Loucy (cell line): ENCODE results near the gene CCR5AS.

Experiments
- H2AFZ ChIP-seq: fragments of 200-600 bp; sonication (generic); 2 replicates; pipeline ENCODE4 v1.6.0; 2016; ENCODE audit warnings: antibody characterized with exemption, mild to moderate bottlenecking, low read length, moderate library complexity
- H3F3A ChIP-seq: fragments of 200-600 bp; 2 replicates; pipeline ENCODE4 v1.6.0; 2016; ENCODE audit warnings: antibody characterized with exemption, low read depth, mild to moderate bottlenecking
- H3K27me3 ChIP-seq: fragments of 200-600 bp; sonication (generic); 2 replicates; pipeline ENCODE4 v1.6.1; 2014; ENCODE audit warnings: low read length, mild to moderate bottlenecking; ENCODE audit not compliant: insufficient read depth, poor library complexity, severe bottlenecking
- H3K36me3 ChIP-seq: fragments of 200-600 bp; sonication (generic); 2 replicates; pipeline ENCODE4 v1.6.1; 2016; ENCODE audit warnings: low read length; ENCODE audit not compliant: insufficient read depth
- H3K4me1 ChIP-seq: fragments of 200-600 bp; sonication (generic); 2 replicates; pipeline ENCODE4 v1.5.1; 2014; ENCODE audit warnings: low read length, mild to moderate bottlenecking; ENCODE audit not compliant: insufficient read depth, poor library complexity, severe bottlenecking
- H3K4me2 ChIP-seq: fragments of 200-600 bp; sonication (generic); 2 replicates; pipeline ENCODE4 v1.6.0; 2014; ENCODE audit warnings: antibody characterized with exemption, low read length, low read depth, mild to moderate bottlenecking; ENCODE audit not compliant: poor library complexity, severe bottlenecking
- H3K4me3 ChIP-seq: fragments of 200-600 bp; sonication (generic); 2 replicates; pipeline ENCODE4 v1.5.1; 2014; ENCODE audit warnings: low read length, mild to moderate bottlenecking, mixed read lengths; ENCODE audit not compliant: poor library complexity, severe bottlenecking
- H3K79me2 ChIP-seq: fragments of 200-600 bp; sonication (generic); 2 replicates; pipeline ENCODE4 v1.6.1; 2014; ENCODE audit warnings: low read length; ENCODE audit not compliant: insufficient read depth
- H3K9ac ChIP-seq: fragments of 200-600 bp; sonication (generic); 2 replicates; pipeline ENCODE4 v1.6.0; 2014; ENCODE audit warnings: mild to moderate bottlenecking, low read depth, low read length, moderate library complexity; ENCODE audit not compliant: poor library complexity, severe bottlenecking
- H3K9me2 ChIP-seq: fragments of 200-600 bp; sonication (generic); replicated peaks from 2 replicates; pipeline ENCODE4 v1.6.1; 2016; ENCODE audit warnings: low read depth, low read length, mixed read lengths
- H3K9me3 ChIP-seq: fragments of 200-600 bp; sonication (generic); 2 replicates; pipeline ENCODE4 v1.6.1; 2014; ENCODE audit warnings: mild to moderate bottlenecking, antibody characterized with exemption, low read length, low read depth; ENCODE audit not compliant: insufficient read depth
- H4K20me1 ChIP-seq: fragments of 200-600 bp; sonication (generic); 2 replicates; pipeline ENCODE4 v1.6.0; 2014; ENCODE audit warnings: antibody characterized with exemption, low read length, mild to moderate bottlenecking; ENCODE audit not compliant: insufficient read depth, poor library complexity, severe bottlenecking
- CTCF ChIP-seq: fragments of 200-600 bp; sonication (generic); conservative IDR thresholded peaks from 2 replicates; pipeline ENCODE4 v1.5.1; 2014; ENCODE audit warnings: mild to moderate bottlenecking, antibody characterized with exemption, low read length
- EZH2phosphoT487 ChIP-seq: fragments of 200-600 bp; IDR thresholded peaks from 2 replicates; pipeline ENCODE4 v1.6.1; 2018; ENCODE audit warnings: antibody characterized with exemption, mild to moderate bottlenecking, moderate library complexity, borderline replicate concordance

Gene CCR5AS

GRCh38 chr3:46354984-46355383, 51.9 kb downstream of the CCR5AS start:
- Histone ChIP-seq H3K27me3 (peaks cover 29% of the 10 kb centered on the region), H3K36me3 (no peaks in the 10 kb centered on the region), H3K4me3 (no peak overlapping the region), H2AFZ (no peak overlapping the region), H3K9ac (no peak overlapping the region), H3K9me3 (no peaks in the 10 kb centered on the region), H4K20me1 (no peaks in the 10 kb centered on the region), H3K79me2 (no peaks in the 10 kb centered on the region), H3F3A (no peaks in the 10 kb centered on the region), H3K9me2 (no peaks in the 10 kb centered on the region), H3K4me1 (peaks cover 24% of the 10 kb centered on the region), H3K4me2 (no peak overlapping the region)
- TF ChIP-seq CTCF: no peak
- TF ChIP-seq EZH2phosphoT487: no peak

- peaks cover 29% of the 10 kb centered on the region for H3K4me1 ChIP-seq
- TF ChIP-seq EZH2phosphoT487 (no peak), CTCF (no peak)
- no peak overlapping the region for H3K4me3 ChIP-seq
- no peak overlapping the region for H2AFZ ChIP-seq
- H3K9me2 ChIP-seq: no peaks in the 10 kb centered on the region
- H3K9ac ChIP-seq: no peak overlapping the region
- H3K27me3 ChIP-seq: peaks cover 29% of the 10 kb centered on the region
- H3K79me2 ChIP-seq: no peaks in the 10 kb centered on the region
- H3K36me3 ChIP-seq: no peaks in the 10 kb centered on the region
- no peaks in the 10 kb centered on the region for H3F3A ChIP-seq
- H3K4me2 ChIP-seq: no peak overlapping the region
- no peaks in the 10 kb centered on the region for H3K9me3 ChIP-seq
- H4K20me1 ChIP-seq: no peaks in the 10 kb centered on the region
Observed at GRCh38 chr3:46354478-46354877, 52.4 kb downstream of the CCR5AS start.

- H3K4me2 ChIP-seq: no peak within 1 kb of the TSS
- peaks cover 35% of the 10 kb centered on the region for H3K4me1 ChIP-seq
Observed at GRCh38 chr3:46353647-46354410, 53.0 kb downstream of the CCR5AS start, which contains the start of gene CCR2. Gene CCR2, plus strand, starts transcription at chr3:46354111. Its CDS starts 3,417 bp downstream, at chr3:46357528.

More at GRCh38 chr3:46353647-46354410, 53.0 kb downstream of the CCR5AS start, which contains the start of gene CCR2:
- Histone ChIP-seq H3K27me3 (peaks cover 29% of the 10 kb centered on the region), H3K9me2 (no peaks in the 10 kb centered on the region), H3K9ac (no peak within 1 kb of the TSS), H4K20me1 (no peaks in the 10 kb centered on the region), H3K79me2 (no peaks in the 10 kb centered on the region), H2AFZ (no peak within 1 kb of the TSS), H3K4me3 (no peak within 1 kb of the TSS), H3K36me3 (no peaks in the 10 kb centered on the region), H3F3A (no peaks in the 10 kb centered on the region), H3K9me3 (no peaks in the 10 kb centered on the region)
- no peak for TF ChIP-seq EZH2phosphoT487
- no peak for TF ChIP-seq CTCF
